Activated CD4-positive, alpha-beta T cell treated with anti-CD3 and anti-CD28 coated beads for 4 hours (primary cell): ENCODE data around the gene NUMA1.

Experiments
- DNase-seq, 2 donors: peaks; one replicate each; pipeline ENCODE4 v3.0.0-alpha.2; 2020

Gene NUMA1

DNA sequence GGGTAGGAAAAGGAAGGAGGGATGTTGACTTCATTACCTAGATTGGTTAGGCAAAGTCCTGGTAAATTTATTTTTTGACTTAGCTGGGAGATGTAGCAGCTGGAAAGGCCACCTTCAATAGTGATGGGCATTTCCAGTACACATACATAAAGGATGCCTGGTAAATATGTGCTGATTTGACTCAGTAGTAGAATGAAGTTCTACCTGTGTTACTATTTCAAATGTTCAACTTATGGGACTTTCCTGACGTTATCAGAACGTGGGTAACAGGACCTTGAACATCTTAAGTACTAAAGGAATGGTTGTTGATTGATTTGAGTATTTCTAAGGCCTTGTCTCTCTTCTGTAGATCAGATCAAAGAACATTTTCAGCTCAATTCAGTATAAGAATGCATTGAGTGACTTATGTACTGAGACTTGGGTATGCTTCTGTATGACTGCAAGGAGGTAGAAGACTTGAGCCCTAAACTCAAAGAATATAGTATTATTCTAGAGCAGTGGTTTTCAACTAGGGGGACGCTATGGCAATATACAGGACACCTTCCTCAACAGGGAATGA, 124.4 kb downstream of the NUMA1 start:
- DNase-seq, result no peak
